ENCODE measurements around the gene SMIM9. TPM values are rescaled to one million over a fixed set of nuclear protein-coding genes. Genes with fewer than 3 reads are reported as not detected.
"Not testable (repeated sequence)": the region's sequence is repeated elsewhere in the genome, so short reads cannot be mapped to it uniquely, and the experiment has no call there.

Gene SMIM9
- polyA plus RNA-seq, 3 donors, result not detected

DNA sequence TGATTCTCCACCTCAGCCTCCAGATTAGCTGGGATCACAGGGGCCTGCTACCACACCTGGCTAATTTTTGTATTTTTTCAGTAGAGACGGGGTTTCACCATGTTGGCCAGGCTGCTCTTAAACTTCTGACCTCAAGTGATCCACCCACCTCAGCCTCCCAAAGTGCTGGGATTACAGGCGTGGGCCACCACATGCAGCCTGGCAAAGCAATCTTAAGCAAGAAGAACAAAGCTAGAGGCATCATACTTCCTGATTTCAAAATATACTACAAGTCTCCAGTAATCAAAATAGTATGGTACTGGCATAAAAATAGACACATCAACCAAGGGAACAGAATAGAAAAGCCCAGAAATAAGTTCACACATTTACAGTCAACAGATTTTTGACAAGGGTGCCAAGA lies 38.9 kb upstream of the SMIM9 start:
- Histone ChIP-seq H2AFZ (ENCODE audit: insufficient read depth, low read depth, low read length, poor library complexity, severe bottlenecking) (no peak overlapping the region), H3K4me3 (replicated peaks in 1 of 3; ENCODE audit: low read depth in 2 of 3, low read length in 3 of 3) (no peak overlapping the region), H3K9me3 (replicated peaks in 1 of 2; ENCODE audit: control insufficient read depth in 1 of 2, insufficient read depth in 1 of 2, low read length in 2 of 2) (no peaks in the 10 kb centered on the region), H3K79me2 (ENCODE audit: insufficient read depth, low read length) (no peaks in the 10 kb centered on the region), H3K27ac (ENCODE audit: low read depth in 1 of 2, low read length in 2 of 2) (no peak overlapping the region), H3K4me2 (replicated peaks; ENCODE audit: extremely low read depth, low read length, poor library complexity, severe bottlenecking) (no peak overlapping the region), H4K20me1 (ENCODE audit: insufficient read depth, low read length) (no peaks in the 10 kb centered on the region), H3K9ac (ENCODE audit: insufficient read depth, low read length, poor library complexity, severe bottlenecking) (no peak overlapping the region), H3K4me1 (ENCODE audit: control insufficient read depth in 1 of 2, insufficient read depth in 2 of 2, low read length in 2 of 2) (no peaks in the 10 kb centered on the region), H3K36me3 (replicated peaks in 1 of 2; ENCODE audit: control insufficient read depth in 1 of 2, insufficient read depth in 2 of 2, low read length in 2 of 2) (no peaks in the 10 kb centered on the region), H3K27me3 (ENCODE audit: control insufficient read depth in 2 of 2, insufficient read depth in 2 of 2, low read length in 2 of 2) (no peaks in the 10 kb centered on the region)
- DNase-seq, result no peak
- Mint-ChIP-seq H3K4me3 (no peak overlapping the region), H3K27ac (no peak overlapping the region), H3K27me3 (ENCODE audit: low read depth in 3 of 3) (peaks cover 0 to 1% (median 1%) of the 10 kb centered on the region in 3 donors), H3K4me1 (peaks cover 5% of the 10 kb centered on the region), H3K36me3 (no peaks in the 10 kb centered on the region), H3K9me3 (peaks cover 10 to 27% (median 13%) of the 10 kb centered on the region in 7 donors)
- intact Hi-C loops (cut with micrococcal nuclease), result no loop called here
- TF ChIP-seq, protein P1, sequence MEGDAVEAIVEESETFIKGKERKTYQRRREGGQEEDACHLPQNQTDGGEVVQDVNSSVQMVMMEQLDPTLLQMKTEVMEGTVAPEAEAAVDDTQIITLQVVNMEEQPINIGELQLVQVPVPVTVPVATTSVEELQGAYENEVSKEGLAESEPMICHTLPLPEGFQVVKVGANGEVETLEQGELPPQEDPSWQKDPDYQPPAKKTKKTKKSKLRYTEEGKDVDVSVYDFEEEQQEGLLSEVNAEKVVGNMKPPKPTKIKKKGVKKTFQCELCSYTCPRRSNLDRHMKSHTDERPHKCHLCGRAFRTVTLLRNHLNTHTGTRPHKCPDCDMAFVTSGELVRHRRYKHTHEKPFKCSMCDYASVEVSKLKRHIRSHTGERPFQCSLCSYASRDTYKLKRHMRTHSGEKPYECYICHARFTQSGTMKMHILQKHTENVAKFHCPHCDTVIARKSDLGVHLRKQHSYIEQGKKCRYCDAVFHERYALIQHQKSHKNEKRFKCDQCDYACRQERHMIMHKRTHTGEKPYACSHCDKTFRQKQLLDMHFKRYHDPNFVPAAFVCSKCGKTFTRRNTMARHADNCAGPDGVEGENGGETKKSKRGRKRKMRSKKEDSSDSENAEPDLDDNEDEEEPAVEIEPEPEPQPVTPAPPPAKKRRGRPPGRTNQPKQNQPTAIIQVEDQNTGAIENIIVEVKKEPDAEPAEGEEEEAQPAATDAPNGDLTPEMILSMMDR (IDR thresholded peaks at IDR 0.05), result no peak
- WGBS (ENCODE audit: insufficient coverage), result no CpG with 5 or more reads among the region's 2 CpGs

DNA sequence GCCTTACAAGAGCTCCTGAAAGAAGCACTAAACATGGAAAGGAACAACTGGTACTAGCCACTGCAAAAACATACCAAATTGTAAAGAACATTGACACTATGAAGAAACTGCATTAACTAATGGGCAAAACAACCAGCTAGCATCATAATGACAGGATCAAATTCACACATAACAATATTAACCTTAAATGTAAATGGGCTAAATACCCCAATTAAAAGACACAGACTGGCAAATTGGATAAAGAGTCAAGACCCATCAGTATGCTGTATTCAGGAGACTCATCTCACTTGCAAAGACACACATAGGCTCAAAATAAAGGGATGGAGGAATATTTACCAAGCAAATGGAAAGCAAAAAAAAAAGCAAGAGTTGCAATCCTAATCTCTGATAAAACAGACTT lies 34.1 kb upstream of the SMIM9 start:
- not testable (repeated sequence) for H3K4me3 Mint-ChIP-seq; H3K9ac ChIP-seq (ENCODE audit: insufficient read depth, low read length, poor library complexity, severe bottlenecking)

More for the DNA sequence above, 34.1 kb upstream of the SMIM9 start:
- H3K27ac Mint-ChIP-seq; H3K4me2 ChIP-seq (replicated peaks; ENCODE audit: extremely low read depth, low read length, poor library complexity, severe bottlenecking); intact Hi-C loops (cut with micrococcal nuclease); H3K4me1 ChIP-seq (ENCODE audit: control insufficient read depth in 1 of 2, insufficient read depth in 2 of 2, low read length in 2 of 2); H2AFZ ChIP-seq (ENCODE audit: insufficient read depth, low read depth, low read length, poor library complexity, severe bottlenecking); DNase-seq; H3K27me3 Mint-ChIP-seq (ENCODE audit: low read depth in 3 of 3); H3K36me3 Mint-ChIP-seq; H3K4me3 ChIP-seq (replicated peaks in 1 of 3; ENCODE audit: low read depth in 2 of 3, low read length in 3 of 3); H3K36me3 ChIP-seq (replicated peaks in 1 of 2; ENCODE audit: control insufficient read depth in 1 of 2, insufficient read depth in 2 of 2, low read length in 2 of 2); H3K4me1 Mint-ChIP-seq; H3K27me3 ChIP-seq (ENCODE audit: control insufficient read depth in 2 of 2, insufficient read depth in 2 of 2, low read length in 2 of 2); H4K20me1 ChIP-seq (ENCODE audit: insufficient read depth, low read length); H3K27ac ChIP-seq (ENCODE audit: low read depth in 1 of 2, low read length in 2 of 2); H3K79me2 ChIP-seq (ENCODE audit: insufficient read depth, low read length): not testable (repeated sequence)
- H3K9me3 ChIP-seq (replicated peaks in 1 of 2; ENCODE audit: control insufficient read depth in 1 of 2, insufficient read depth in 1 of 2, low read length in 2 of 2), result peaks cover 8 to 11% of the 10 kb centered on the region in 2 donors
- H3K9me3 Mint-ChIP-seq, result peaks cover 21 to 38% (median 24%) of the 10 kb centered on the region in 7 donors

Data from CD14-positive monocyte (primary cell).